Nephron (organoid): ENCODE measurements around the gene MUC5AC.

Experiments used
- H3K27ac Mint-ChIP-seq, 3 experiments: 2 replicates each; pipeline ENCODE4 v1.8.0; 2020; ENCODE audit warnings: mixed read lengths in 3 of 3, mild to moderate bottlenecking in 2 of 3, moderate library complexity in 1 of 3
- H3K27me3 Mint-ChIP-seq: 2 replicates; pipeline ENCODE4 v1.8.0; 2021; ENCODE audit warnings: low read depth, mild to moderate bottlenecking, moderate library complexity, mixed read lengths
- H3K36me3 Mint-ChIP-seq: 2 replicates; pipeline ENCODE4 v1.8.0; 2020; ENCODE audit warnings: low read depth, mixed read lengths
- H3K4me1 Mint-ChIP-seq: 2 replicates; pipeline ENCODE4 v1.8.0; 2020; ENCODE audit warnings: mixed read lengths
- H3K4me3 Mint-ChIP-seq, 3 experiments: 2 replicates each; pipeline ENCODE4 v1.8.0; 2020; ENCODE audit warnings: mild to moderate bottlenecking in 3 of 3, mixed read lengths in 3 of 3, moderate library complexity in 2 of 3
- H3K9me3 Mint-ChIP-seq: 2 replicates; pipeline ENCODE4 v1.8.0; 2020; ENCODE audit warnings: mixed read lengths
- CTCF ChIP-seq, 3 experiments: fragments of 200-600 bp; sonication (generic); IDR thresholded peaks; one replicate each; pipeline ENCODE4 v1.5.0; 2021; ENCODE audit warnings: antibody characterized with exemption in 3 of 3; ENCODE audit not compliant: unreplicated experiment in 3 of 3

The MUC5AC gene

DNA sequence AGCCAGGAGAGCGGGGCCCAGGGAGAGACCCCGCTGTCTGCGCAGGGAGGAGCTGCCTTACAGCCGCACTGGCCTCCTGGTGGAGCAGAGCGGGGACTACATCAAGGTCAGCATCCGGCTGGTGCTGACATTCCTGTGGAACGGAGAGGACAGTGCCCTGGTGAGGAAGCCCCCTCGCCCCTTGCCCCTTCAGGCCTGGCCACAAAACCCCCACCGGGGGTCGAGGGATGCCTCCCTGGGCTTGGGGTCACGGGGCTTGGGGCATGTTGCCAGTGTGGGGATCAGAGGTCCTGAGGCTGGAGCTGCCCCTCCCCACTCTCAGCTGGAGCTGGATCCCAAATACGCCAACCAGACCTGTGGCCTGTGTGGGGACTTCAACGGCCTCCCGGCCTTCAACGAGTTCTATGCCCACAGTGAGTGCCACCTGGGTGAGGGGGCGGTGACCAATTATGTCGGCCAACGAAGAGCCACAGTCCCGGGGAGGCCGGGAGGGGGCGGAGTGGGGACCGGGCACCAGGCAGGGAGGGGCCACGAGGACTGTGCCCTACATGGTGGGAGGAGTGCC lies 69.3 kb downstream of the MUC5AC start:
- Mint-ChIP-seq H3K4me1 (no peaks in the 10 kb centered on the region), H3K27ac (no peak overlapping the region), H3K36me3 (no peaks in the 10 kb centered on the region), H3K4me3 (no peak overlapping the region), H3K9me3 (no peaks in the 10 kb centered on the region), H3K27me3 (no peaks in the 10 kb centered on the region)
- TF ChIP-seq CTCF (IDR thresholded peaks at IDR 0.05; ENCODE audit: unreplicated experiment in 3 of 3) = peak; percentile 29 to 48 (median 36)

DNA sequence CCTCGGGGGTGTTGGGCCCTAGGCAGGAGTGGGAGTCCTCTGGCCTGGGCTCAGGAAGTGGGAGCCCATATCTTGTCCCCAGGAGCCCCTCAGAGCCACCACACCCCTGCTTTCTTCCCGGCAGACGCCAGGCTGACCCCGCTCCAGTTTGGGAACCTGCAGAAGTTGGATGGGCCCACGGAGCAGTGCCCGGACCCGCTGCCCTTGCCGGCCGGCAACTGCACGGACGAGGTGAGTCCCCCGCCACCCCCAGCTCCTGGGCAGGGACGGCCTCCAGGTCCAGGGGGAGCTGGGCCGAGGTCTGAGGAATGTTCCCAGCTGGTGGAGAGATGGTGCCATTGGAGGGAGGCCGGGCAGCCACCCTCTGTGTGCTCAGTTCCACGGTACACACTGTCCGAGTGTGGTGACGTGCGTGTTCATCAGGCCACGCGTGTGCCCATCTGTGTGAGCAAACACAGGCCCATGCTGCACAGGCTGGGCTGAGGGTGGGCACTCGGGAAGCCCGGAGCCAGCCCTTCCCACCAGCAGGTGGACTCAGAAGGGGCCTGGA lies 69.9 kb downstream of the MUC5AC start:
- Mint-ChIP-seq H3K27ac (no peak overlapping the region), H3K27me3 (no peaks in the 10 kb centered on the region)

GRCh38 chr11:1228101-1228821 lies 70.5 kb downstream of the MUC5AC start:
- H3K4me1 Mint-ChIP-seq = no peaks in the 10 kb centered on the region
- TF ChIP-seq CTCF (IDR thresholded peaks at IDR 0.05; ENCODE audit: unreplicated experiment in 3 of 3) = no peak
- H3K9me3 Mint-ChIP-seq = no peaks in the 10 kb centered on the region
- no peak overlapping the region for H3K4me3 Mint-ChIP-seq
- no peak overlapping the region for H3K27ac Mint-ChIP-seq
- H3K27me3 Mint-ChIP-seq = no peaks in the 10 kb centered on the region
- no peaks in the 10 kb centered on the region for H3K36me3 Mint-ChIP-seq

More for the DNA sequence above, 69.9 kb downstream of the MUC5AC start:
- no peak for TF ChIP-seq CTCF (IDR thresholded peaks at IDR 0.05; ENCODE audit: unreplicated experiment in 3 of 3)
- H3K4me1 Mint-ChIP-seq = no peaks in the 10 kb centered on the region
- H3K4me3 Mint-ChIP-seq = no peak overlapping the region
- no peaks in the 10 kb centered on the region for H3K9me3 Mint-ChIP-seq
- no peaks in the 10 kb centered on the region for H3K36me3 Mint-ChIP-seq

GRCh38 chr11:1228921-1229451 lies 71.2 kb downstream of the MUC5AC start:
- Mint-ChIP-seq H3K9me3 (no peaks in the 10 kb centered on the region), H3K36me3 (no peaks in the 10 kb centered on the region), H3K27ac (no peak overlapping the region), H3K4me3 (no peak overlapping the region), H3K4me1 (no peaks in the 10 kb centered on the region), H3K27me3 (no peaks in the 10 kb centered on the region)
- TF ChIP-seq CTCF (IDR thresholded peaks at IDR 0.05; ENCODE audit: unreplicated experiment in 3 of 3) = no peak

- Mint-ChIP-seq H3K4me1 (no peaks in the 10 kb centered on the region), H3K36me3 (no peaks in the 10 kb centered on the region), H3K27me3 (no peaks in the 10 kb centered on the region), H3K9me3 (no peaks in the 10 kb centered on the region), H3K27ac (no peak overlapping the region), H3K4me3 (no peak overlapping the region)
- TF ChIP-seq CTCF (IDR thresholded peaks at IDR 0.05; ENCODE audit: unreplicated experiment in 3 of 3) = no peak
These were observed 71.8 kb downstream of the MUC5AC start for GRCh38 chr11:1229471-1230120.
